H1 (cell line): Measurements from ENCODE around the gene MITF. TPM values are rescaled to one million over a fixed set of nuclear protein-coding genes. Genes with fewer than 3 reads are reported as not detected.

Experiments
- CTCF ChIA-PET: fragments of 300-600 bp; sonication (Branson Sonifier 250); formaldehyde crosslinking; loops from one replicate; lab custom pipeline; 2021; ENCODE audit not compliant: partially characterized antibody; lab: Charles Lee
- POLR2A ChIA-PET: fragments of 300-600 bp; sonication (Branson Sonifier 250); formaldehyde crosslinking; loops from one replicate; lab custom pipeline; 2021; ENCODE audit warnings: inconsistent platforms; ENCODE audit not compliant: partially characterized antibody; lab: Charles Lee
- DNase-seq, 2 experiments: peaks; one replicate each; pipeline versions ENCODE4 v3.0.0 to v3.0.0-alpha.2; 2010 to 2022; ENCODE audit warnings: low spot score in 2 of 2, low read depth in 1 of 2, mixed read lengths in 1 of 2
- FAIRE-seq: peaks from 2 replicates; lab custom pipeline; 2011; peaks lifted over from hg19 to GRCh38; lab: Jason Lieb, UNC
- H2AFZ ChIP-seq: 2 replicates; pipeline ENCODE4 v1.8.1; 2012; ENCODE audit warnings: low read length, inconsistent platforms
- H2AK5ac ChIP-seq: 2 replicates; pipeline ENCODE4 v1.6.1; 2013; ENCODE audit warnings: low read depth, low read length
- H2BK120ac ChIP-seq: replicated peaks from 2 replicates; pipeline ENCODE3; 2013; ENCODE audit warnings: low read depth, low read length, inconsistent platforms
- H2BK12ac ChIP-seq: 2 replicates; pipeline ENCODE4 v1.6.1; 2013; ENCODE audit warnings: low read depth, low read length
- H2BK15ac ChIP-seq: 2 replicates; pipeline ENCODE4 v1.6.1; 2013; ENCODE audit warnings: low read length
- H2BK20ac ChIP-seq: 2 replicates; pipeline ENCODE4 v1.6.1; 2013; ENCODE audit warnings: low read length
- H2BK5ac ChIP-seq: 2 replicates; pipeline ENCODE4 v1.6.1; 2013; ENCODE audit warnings: low read depth, low read length
- H3K14ac ChIP-seq: 2 replicates; pipeline ENCODE4 v1.6.1; 2013; ENCODE audit warnings: inconsistent platforms; ENCODE audit not compliant: insufficient read length
- H3K18ac ChIP-seq: 2 replicates; pipeline ENCODE4 v1.6.1; 2013; ENCODE audit warnings: low read length; ENCODE audit errors: extremely low read depth
- H3K23ac ChIP-seq: 2 replicates; pipeline ENCODE4 v1.6.1; 2013; ENCODE audit warnings: inconsistent platforms; ENCODE audit not compliant: insufficient read length
- H3K23me2 ChIP-seq: 2 replicates; pipeline ENCODE4 v1.6.1; 2013; ENCODE audit warnings: low read depth, low read length
- H3K27ac ChIP-seq: 2 replicates; pipeline ENCODE4 v1.6.1; 2011; ENCODE audit warnings: low read depth, low read length, inconsistent platforms
- H3K27me3 ChIP-seq, 4 experiments: replicated peaks in 1 of 4; 1 replicate in 1 of 4; 2 replicates in 3 of 4; pipeline versions ENCODE4 v1.6.1 to v1.8.1; 2011 to 2013; ENCODE audit warnings: low read length in 3 of 4, mild to moderate bottlenecking in 3 of 4, inconsistent platforms in 2 of 4, mixed read lengths in 2 of 4, moderate library complexity in 1 of 4; ENCODE audit not compliant: control insufficient read depth in 3 of 4, insufficient read depth in 3 of 4; ENCODE audit errors: extremely low read depth in 1 of 4
- H3K36me3 ChIP-seq, 4 experiments: 2 replicates each; pipeline versions ENCODE4 v1.6.1 to v1.8.1; 2011 to 2013; ENCODE audit warnings: mild to moderate bottlenecking in 4 of 4, low read length in 3 of 4, moderate library complexity in 2 of 4, control low read depth in 1 of 4, inconsistent platforms in 1 of 4; ENCODE audit not compliant: insufficient read depth in 4 of 4, control insufficient read depth in 2 of 4
- H3K4ac ChIP-seq: replicated peaks from 2 replicates; pipeline ENCODE3; 2013; ENCODE audit warnings: low read length, low read depth, mixed read lengths, inconsistent platforms; ENCODE audit not compliant: insufficient read length
- H3K4me1 ChIP-seq, 4 experiments: replicated peaks in 1 of 4; 1 replicate in 1 of 4; 2 replicates in 3 of 4; pipeline versions ENCODE4 v1.6.1 to v1.8.1; 2011 to 2013; ENCODE audit warnings: low read length in 3 of 4, inconsistent platforms in 2 of 4, mixed read lengths in 1 of 4; ENCODE audit not compliant: insufficient read depth in 4 of 4, control insufficient read depth in 3 of 4
- H3K4me2 ChIP-seq, 2 experiments: 2 replicates each; pipeline versions ENCODE4 v1.6.1 to v1.8.1; 2011 to 2013; ENCODE audit warnings: low read depth in 2 of 2, low read length in 2 of 2, control low read depth in 1 of 2, inconsistent platforms in 1 of 2, mild to moderate bottlenecking in 1 of 2; ENCODE audit not compliant: insufficient read depth in 1 of 2
- H3K4me3 ChIP-seq, 4 experiments: fragments of 200-600, 300-600 bp in 1 of 4; sonication (generic), shearing (Covaris generic), sonication (Bioruptor Twin) in 1 of 4; 2 replicates each; pipeline versions ENCODE4 v1.5.1 to v1.8.1; 2011 to 2016; ENCODE audit warnings: low read length in 4 of 4, low read depth in 3 of 4, control low read depth in 2 of 4, inconsistent platforms in 2 of 4, mild to moderate bottlenecking in 2 of 4, mixed read lengths in 1 of 4, moderate library complexity in 1 of 4; ENCODE audit not compliant: insufficient read depth in 2 of 4; ENCODE audit errors: extremely low read depth in 1 of 4
- H3K56ac ChIP-seq: replicated peaks from 2 replicates; pipeline ENCODE3; 2013; ENCODE audit warnings: low read depth, mild to moderate bottlenecking, mixed read lengths, low read length, inconsistent platforms; ENCODE audit not compliant: insufficient read length
- H3K79me1 ChIP-seq: 2 replicates; pipeline ENCODE4 v1.6.1; 2013; ENCODE audit warnings: low read depth, low read length, control low read depth
- H3K79me2 ChIP-seq, 2 experiments: 2 replicates each; pipeline versions ENCODE4 v1.6.1 to v1.8.1; 2012 to 2013; ENCODE audit warnings: low read length in 2 of 2, mild to moderate bottlenecking in 2 of 2, inconsistent platforms in 1 of 2; ENCODE audit not compliant: insufficient read depth in 2 of 2, control insufficient read depth in 1 of 2
- H3K9ac ChIP-seq, 4 experiments: replicated peaks in 1 of 4; 1 replicate in 1 of 4; 2 replicates in 3 of 4; pipeline versions ENCODE4 v1.6.1 to v1.8.1; 2011 to 2013; ENCODE audit warnings: low read depth in 3 of 4, low read length in 3 of 4, control low read depth in 2 of 4, mild to moderate bottlenecking in 2 of 4, moderate library complexity in 2 of 4, inconsistent platforms in 1 of 4; ENCODE audit errors: extremely low read depth in 1 of 4
- H3K9me3 ChIP-seq, 2 experiments: 2 replicates each; pipeline versions ENCODE4 v1.6.1 to v1.8.1; 2012 to 2013; ENCODE audit warnings: mild to moderate bottlenecking in 2 of 2, moderate library complexity in 2 of 2, control low read depth in 1 of 2, inconsistent platforms in 1 of 2, low read depth in 1 of 2, low read length in 1 of 2, mixed read lengths in 1 of 2; ENCODE audit not compliant: insufficient read depth in 2 of 2
- H4K20me1 ChIP-seq, 2 experiments: replicated peaks in 1 of 2; 2 replicates each; pipeline versions ENCODE3 to v1.8.1; 2011 to 2013; ENCODE audit warnings: inconsistent platforms in 2 of 2, low read length in 2 of 2, mild to moderate bottlenecking in 1 of 2; ENCODE audit not compliant: insufficient read depth in 2 of 2, control insufficient read depth in 1 of 2
- H4K5ac ChIP-seq: 2 replicates; pipeline ENCODE4 v1.6.1; 2013; ENCODE audit warnings: low read length, low read depth, mixed read lengths, inconsistent platforms; ENCODE audit not compliant: insufficient read length
- H4K8ac ChIP-seq: 2 replicates; pipeline ENCODE4 v1.8.0; 2013; ENCODE audit warnings: mild to moderate bottlenecking, moderate library complexity, low read length, inconsistent platforms; ENCODE audit not compliant: insufficient read depth; ENCODE audit errors: extremely low read depth
- H4K91ac ChIP-seq: replicated peaks from 2 replicates; pipeline ENCODE3; 2013; ENCODE audit warnings: low read length, mixed read lengths, inconsistent platforms; ENCODE audit not compliant: insufficient read length
- BACH1 ChIP-seq: IDR thresholded peaks from 2 replicates; pipeline ENCODE4 v1.6.1; 2012; ENCODE audit warnings: low read length, improper control_type of control experiment
- TAF7 ChIP-seq: optimal IDR thresholded peaks from 2 replicates; pipeline ENCODE3; 2011; ENCODE audit warnings: low read depth, mild to moderate bottlenecking, inconsistent platforms, low read length, moderate library complexity, borderline replicate concordance
- WGBS, 2 experiments: shearing (Covaris generic) in 1 of 2; methylation state at CpG; one replicate each; pipeline versions ENCODE4 v1.1.6 to v1.1.7; 2013 to 2015; ENCODE audit warnings: low lambda C conversion rate in 2 of 2, mixed read lengths in 2 of 2, inconsistent platforms in 1 of 2, low coverage in 1 of 2, missing lambda C conversion rate in 1 of 2; ENCODE audit not compliant: insufficient replicate concordance in 2 of 2, insufficient coverage in 1 of 2, insufficient read length in 1 of 2; ENCODE audit errors: extremely low coverage in 1 of 2, missing lambda C conversion rate in 1 of 2; 5-methylcytosine and 5-hydroxymethylcytosine counted together
- polyA plus RNA-seq, 7 experiments: library from polyadenylated mRNA; depleted of rRNA in 3 of 7; stranded (reverse) in 5 of 7; unstranded in 2 of 7; fragments of >200 nt in 5 of 7; fragments of 200-250 nt in 2 of 7; gene quantifications; 1 replicate in 5 of 7; 2 replicates in 1 of 7; 4 replicates in 1 of 7; pipeline versions ENCODE4 v1.2.1 to v1.2.3, GENCODE V29; 2011 to 2013; ENCODE audit warnings: missing spikeins in 2 of 7, mixed read lengths in 2 of 7
- total RNA-seq: library from RNA; stranded (reverse); fragmentation: NEBNext Ultra II Directional; extraction: Animal tissue kit (Norgen Biotek cat#: 25700); gene quantifications from 2 replicates; pipeline ENCODE4 v1.2.1, GENCODE V29; 2021

The MITF gene
- total and polyA plus RNA-seq, 2 of the 8 experiments (the other 6 are each of a cell fraction or from before 2014, with no cell fraction given): 0.53 to 1.4 TPM

- CTCF ChIA-PET: interaction anchor here (1.1 to 4.8 kb wide), 7 partner anchors 9 to 251 kb away, joined by 3 to 21 read pairs (median 4); no protein-coding TSS in a partner anchor
- no peak overlapping the region for H3K4me3 ChIP-seq
- H3K56ac ChIP-seq: no peak overlapping the region
Measured at GRCh38 chr3:69696367-69696766, 42.9 kb upstream of the MITF start.

More at GRCh38 chr3:69696367-69696766, 42.9 kb upstream of the MITF start:
- Histone ChIP-seq H3K36me3 (no peaks in the 10 kb centered on the region), H3K27ac (no peak overlapping the region), H3K23ac (no peak overlapping the region), H4K91ac (no peak overlapping the region), H2BK120ac (no peak overlapping the region), H2BK12ac (no peak overlapping the region), H3K23me2 (no peaks in the 10 kb centered on the region), H3K14ac (no peak overlapping the region), H4K20me1 (no peaks in the 10 kb centered on the region), H3K79me2 (no peaks in the 10 kb centered on the region), H2AK5ac (no peak overlapping the region), H3K27me3 (no peaks in the 10 kb centered on the region), H3K4ac (no peak overlapping the region), H2BK5ac (no peak overlapping the region), H3K4me1 (no peaks in the 10 kb centered on the region), H3K9ac (no peak overlapping the region), H3K79me1 (no peaks in the 10 kb centered on the region), H2AFZ (no peak overlapping the region), H2BK15ac (no peak overlapping the region), H2BK20ac (no peak overlapping the region), H3K18ac (no peak overlapping the region), H4K8ac (no peak overlapping the region), H3K4me2 (no peak overlapping the region), H3K9me3 (no peaks in the 10 kb centered on the region), H4K5ac (no peak overlapping the region)
- POLR2A ChIA-PET: no interaction called here
- WGBS, 2 experiments: 91% methylated on average over 1 of the region's 1 CpG; no CpG with 5 or more reads in 1 of the 2 experiments
- no peak for TF ChIP-seq TAF7
- no peak for TF ChIP-seq BACH1
- no peak for FAIRE-seq
- no peak for DNase-seq
